ENCODE measurements around the gene OSCP1. TPM values are rescaled to one million over a fixed set of nuclear protein-coding genes. Genes with fewer than 3 reads are reported as not detected.
A peak's percentile ranks its signal among the peaks of the same experiment; 100 is the strongest.
"Not testable (repeated sequence)": the region's sequence is repeated elsewhere in the genome, so short reads cannot be mapped to it uniquely, and the experiment has no call there.

The OSCP1 gene
- total RNA-seq, 6 experiments from 2014 or later = 6.0 to 11.0 (median 7.2) TPM

DNA sequence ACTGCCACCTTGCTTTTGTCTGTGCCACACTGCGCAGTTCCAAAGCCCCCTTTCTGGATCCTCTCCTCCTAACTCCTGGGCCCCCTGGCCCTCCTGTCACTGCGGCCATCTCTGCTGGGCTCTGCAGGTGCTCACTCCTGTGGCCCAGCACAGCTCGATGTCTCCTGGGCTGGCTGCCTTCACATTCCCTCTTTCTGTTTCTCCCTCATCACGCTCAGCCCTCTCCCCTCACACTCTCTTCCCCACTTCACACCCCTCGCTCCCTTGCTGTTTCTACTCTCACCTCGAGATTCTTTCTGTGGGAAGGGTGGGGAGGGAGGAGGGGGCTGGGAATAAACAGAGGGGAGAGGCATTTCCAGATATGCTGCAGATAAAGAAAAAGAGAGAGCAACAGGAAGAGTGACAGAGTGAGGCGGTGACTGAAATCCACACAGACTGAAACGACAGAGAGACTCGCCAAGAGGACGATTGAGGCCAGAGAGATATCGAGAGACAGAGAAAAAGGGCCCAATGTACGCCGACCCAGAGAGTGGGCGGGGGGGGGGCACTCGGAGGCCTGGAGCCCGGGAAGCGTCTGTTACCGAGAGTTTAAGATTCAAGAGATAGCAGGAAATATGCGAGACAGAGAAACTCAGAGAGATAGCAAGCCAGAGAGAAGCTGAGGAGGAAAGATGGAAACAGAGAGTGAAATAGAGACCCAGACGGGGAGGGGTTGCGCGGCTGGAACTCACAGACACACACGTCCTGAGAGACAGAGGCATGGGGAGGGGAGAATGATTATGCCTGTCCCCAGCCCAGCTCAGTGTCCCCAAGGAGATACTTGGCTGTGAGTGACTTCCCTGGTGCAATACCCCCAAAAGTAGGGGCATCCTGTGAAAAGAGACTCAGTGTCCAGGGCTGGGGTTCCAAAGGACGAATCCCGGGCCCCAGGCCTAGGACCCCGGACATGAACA lies 31.8 kb upstream of the OSCP1 start:
- DNase-seq = no peak
- Mint-ChIP-seq H3K27ac (no peak overlapping the region), H3K9me3 (no peaks in the 10 kb centered on the region), H3K4me1 (ENCODE audit: low read depth) (peaks cover 8% of the 10 kb centered on the region), H3K36me3 (ENCODE audit: low read depth) (no peaks in the 10 kb centered on the region), H3K27me3 (ENCODE audit: insufficient read depth) (peaks cover 36% of the 10 kb centered on the region), H3K4me3 (no peak overlapping the region)
- TF ChIP-seq, protein P1, sequence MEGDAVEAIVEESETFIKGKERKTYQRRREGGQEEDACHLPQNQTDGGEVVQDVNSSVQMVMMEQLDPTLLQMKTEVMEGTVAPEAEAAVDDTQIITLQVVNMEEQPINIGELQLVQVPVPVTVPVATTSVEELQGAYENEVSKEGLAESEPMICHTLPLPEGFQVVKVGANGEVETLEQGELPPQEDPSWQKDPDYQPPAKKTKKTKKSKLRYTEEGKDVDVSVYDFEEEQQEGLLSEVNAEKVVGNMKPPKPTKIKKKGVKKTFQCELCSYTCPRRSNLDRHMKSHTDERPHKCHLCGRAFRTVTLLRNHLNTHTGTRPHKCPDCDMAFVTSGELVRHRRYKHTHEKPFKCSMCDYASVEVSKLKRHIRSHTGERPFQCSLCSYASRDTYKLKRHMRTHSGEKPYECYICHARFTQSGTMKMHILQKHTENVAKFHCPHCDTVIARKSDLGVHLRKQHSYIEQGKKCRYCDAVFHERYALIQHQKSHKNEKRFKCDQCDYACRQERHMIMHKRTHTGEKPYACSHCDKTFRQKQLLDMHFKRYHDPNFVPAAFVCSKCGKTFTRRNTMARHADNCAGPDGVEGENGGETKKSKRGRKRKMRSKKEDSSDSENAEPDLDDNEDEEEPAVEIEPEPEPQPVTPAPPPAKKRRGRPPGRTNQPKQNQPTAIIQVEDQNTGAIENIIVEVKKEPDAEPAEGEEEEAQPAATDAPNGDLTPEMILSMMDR (IDR thresholded peaks at IDR 0.05) = no peak

DNA sequence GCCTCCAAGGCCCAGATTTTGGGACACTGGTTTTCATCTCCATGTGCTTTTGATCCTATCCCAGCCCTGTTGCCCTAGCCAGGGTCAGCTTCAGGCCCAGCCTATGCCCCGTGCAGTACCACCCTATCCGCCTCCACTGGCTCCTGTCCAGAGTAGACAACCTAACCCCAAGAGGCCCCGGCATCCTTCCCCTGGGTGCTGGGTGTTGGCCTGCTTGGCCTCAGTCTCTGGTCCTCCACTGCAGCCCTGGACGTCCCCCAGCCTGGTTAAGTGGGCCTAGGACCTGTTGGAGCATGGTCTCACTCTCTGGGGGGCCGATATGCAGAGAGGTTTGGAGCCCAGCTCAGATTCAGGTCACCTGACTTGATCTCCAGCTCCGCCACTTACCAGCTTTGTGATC lies 30.8 kb upstream of the OSCP1 start:
- Mint-ChIP-seq H3K36me3 (ENCODE audit: low read depth) (no peaks in the 10 kb centered on the region), H3K27me3 (ENCODE audit: insufficient read depth) (peaks cover 32% of the 10 kb centered on the region), H3K27ac (no peak overlapping the region), H3K4me3 (no peak overlapping the region), H3K9me3 (no peaks in the 10 kb centered on the region), H3K4me1 (ENCODE audit: low read depth) (peaks cover 8% of the 10 kb centered on the region)
- no peak for DNase-seq
- TF ChIP-seq, protein P1 (IDR thresholded peaks at IDR 0.05) = no peak

DNA sequence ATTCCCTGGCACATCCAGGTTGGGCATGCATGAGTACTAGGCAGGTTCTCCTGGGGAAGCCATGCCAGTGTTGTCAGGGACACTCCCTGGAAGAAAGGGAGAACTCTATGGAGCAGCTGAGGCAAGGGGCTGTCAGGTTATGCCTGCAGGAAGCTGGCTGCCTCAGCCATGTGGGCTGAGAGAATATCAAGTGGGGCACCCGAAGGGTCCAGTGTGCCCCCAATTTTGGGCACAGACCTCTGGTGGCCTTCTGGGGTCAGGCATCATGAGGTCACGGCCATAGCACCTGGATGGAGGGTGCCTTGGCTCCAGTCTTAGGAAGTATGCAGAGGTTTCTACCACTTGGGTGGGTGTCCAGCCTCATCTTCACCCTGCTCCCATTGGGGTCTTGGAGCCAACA lies 29.9 kb upstream of the OSCP1 start:
- TF ChIP-seq, protein P1 (IDR thresholded peaks at IDR 0.05) = no peak
- no peak overlapping the region for H3K27ac Mint-ChIP-seq
- H3K27me3 Mint-ChIP-seq (ENCODE audit: insufficient read depth) = peaks cover 27% of the 10 kb centered on the region

DNA sequence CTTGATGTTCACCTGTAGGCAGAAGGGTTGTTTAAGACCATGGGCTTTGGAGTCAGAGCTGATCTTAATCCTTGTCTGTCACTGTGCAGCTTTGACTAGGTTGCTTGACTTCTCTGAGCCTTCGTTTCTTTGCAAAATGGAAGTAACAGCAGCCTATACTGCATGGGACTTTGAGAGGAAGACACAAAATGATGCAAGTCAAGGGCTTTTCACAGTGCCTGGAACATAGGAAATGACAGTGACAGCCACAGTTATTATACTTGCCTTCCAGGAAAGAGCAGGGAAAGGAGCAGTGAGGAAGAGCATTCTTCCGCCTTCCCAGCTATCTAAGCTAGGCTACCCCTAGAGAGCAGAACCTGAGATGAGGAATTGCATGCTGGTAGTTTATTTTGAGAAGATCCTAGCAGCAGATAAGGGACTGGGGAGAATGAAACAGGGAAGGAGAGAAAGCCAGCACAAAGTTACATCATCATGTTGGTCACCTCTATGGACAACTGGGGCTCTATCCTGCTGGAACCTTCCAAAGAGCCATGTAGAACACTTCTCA lies 29.3 kb upstream of the OSCP1 start:
- no peak overlapping the region for H3K4me3 Mint-ChIP-seq
- no peaks in the 10 kb centered on the region for H3K36me3 Mint-ChIP-seq (ENCODE audit: low read depth)
- peaks cover 30% of the 10 kb centered on the region for H3K27me3 Mint-ChIP-seq (ENCODE audit: insufficient read depth)
- H3K27ac Mint-ChIP-seq = no peak overlapping the region
- peak; percentile 26 for DNase-seq
- TF ChIP-seq, protein P1 (IDR thresholded peaks at IDR 0.05) = no peak
- peaks cover 8% of the 10 kb centered on the region for H3K4me1 Mint-ChIP-seq (ENCODE audit: low read depth)
- H3K9me3 Mint-ChIP-seq = no peaks in the 10 kb centered on the region

More for the DNA sequence above, 29.9 kb upstream of the OSCP1 start:
- no peaks in the 10 kb centered on the region for H3K36me3 Mint-ChIP-seq (ENCODE audit: low read depth)
- no peak overlapping the region for H3K4me3 Mint-ChIP-seq
- peaks cover 8% of the 10 kb centered on the region for H3K4me1 Mint-ChIP-seq (ENCODE audit: low read depth)
- no peaks in the 10 kb centered on the region for H3K9me3 Mint-ChIP-seq
- DNase-seq = no peak

DNA sequence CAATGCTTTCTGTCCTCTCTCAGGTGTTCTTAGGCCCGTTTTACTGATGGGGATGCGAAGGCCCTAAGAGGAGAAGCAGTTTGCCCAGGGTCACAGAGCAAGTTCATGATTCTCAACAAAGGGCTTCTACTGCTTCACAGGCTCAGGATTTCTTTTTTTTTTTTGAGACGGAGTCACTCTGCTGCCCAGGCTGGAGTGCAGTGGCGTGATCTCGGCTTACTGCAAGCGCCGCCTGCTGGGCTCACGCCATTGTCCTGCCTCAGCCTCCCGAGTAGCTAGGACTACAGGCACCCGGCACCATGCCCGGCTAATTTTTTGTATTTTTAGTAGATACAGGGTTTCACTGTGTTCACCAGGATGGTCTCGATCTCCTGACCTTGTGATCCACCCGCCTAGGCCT lies 27.4 kb upstream of the OSCP1 start:
- not testable (repeated sequence) for H3K4me3 Mint-ChIP-seq; H3K4me1 Mint-ChIP-seq (ENCODE audit: low read depth); DNase-seq; H3K27ac Mint-ChIP-seq; H3K36me3 Mint-ChIP-seq (ENCODE audit: low read depth); H3K9me3 Mint-ChIP-seq
- peaks cover 36% of the 10 kb centered on the region for H3K27me3 Mint-ChIP-seq (ENCODE audit: insufficient read depth)

DNA sequence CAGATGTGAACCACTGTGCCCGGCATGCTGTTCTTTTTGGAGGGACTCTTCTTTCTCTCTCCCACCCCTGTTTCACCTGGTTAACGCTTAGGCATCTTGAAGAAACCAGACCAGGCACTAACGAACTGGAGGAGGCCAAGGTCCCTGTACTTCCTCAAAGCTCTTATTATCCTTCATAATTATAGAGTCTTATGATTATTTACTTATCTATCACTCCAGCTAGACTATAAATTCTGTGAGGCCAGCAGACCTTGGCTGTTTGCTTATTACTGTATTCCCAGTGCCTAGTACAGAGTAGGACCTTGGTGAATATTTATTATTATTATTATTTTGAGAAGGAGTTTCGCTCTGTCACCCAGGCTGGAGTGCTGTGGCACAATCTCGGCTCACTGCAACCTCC lies 26.7 kb upstream of the OSCP1 start:
- Mint-ChIP-seq H3K27ac (no peak overlapping the region), H3K27me3 (ENCODE audit: insufficient read depth) (peaks cover 34% of the 10 kb centered on the region), H3K4me3 (no peak overlapping the region), H3K4me1 (ENCODE audit: low read depth) (peaks cover 8% of the 10 kb centered on the region), H3K36me3 (ENCODE audit: low read depth) (no peaks in the 10 kb centered on the region), H3K9me3 (no peaks in the 10 kb centered on the region)
- TF ChIP-seq, protein P1 (IDR thresholded peaks at IDR 0.05) = no peak
- DNase-seq = no peak

Data from HFFc6 (cell line).